ENCODE results near the gene DNAJB4. TPM values are rescaled to one million over a fixed set of nuclear protein-coding genes. Genes with fewer than 3 reads are reported as not detected.

The DNAJB4 gene
- total RNA-seq (16.2 and 17.0 TPM in 2 replicates), polyA plus RNA-seq (3.6 and 6.1 TPM in 2 replicates), polyA minus RNA-seq (3.7 and 4.7 TPM in 2 replicates)
- total RNA-seq (2013) = 33.6 TPM

DNA sequence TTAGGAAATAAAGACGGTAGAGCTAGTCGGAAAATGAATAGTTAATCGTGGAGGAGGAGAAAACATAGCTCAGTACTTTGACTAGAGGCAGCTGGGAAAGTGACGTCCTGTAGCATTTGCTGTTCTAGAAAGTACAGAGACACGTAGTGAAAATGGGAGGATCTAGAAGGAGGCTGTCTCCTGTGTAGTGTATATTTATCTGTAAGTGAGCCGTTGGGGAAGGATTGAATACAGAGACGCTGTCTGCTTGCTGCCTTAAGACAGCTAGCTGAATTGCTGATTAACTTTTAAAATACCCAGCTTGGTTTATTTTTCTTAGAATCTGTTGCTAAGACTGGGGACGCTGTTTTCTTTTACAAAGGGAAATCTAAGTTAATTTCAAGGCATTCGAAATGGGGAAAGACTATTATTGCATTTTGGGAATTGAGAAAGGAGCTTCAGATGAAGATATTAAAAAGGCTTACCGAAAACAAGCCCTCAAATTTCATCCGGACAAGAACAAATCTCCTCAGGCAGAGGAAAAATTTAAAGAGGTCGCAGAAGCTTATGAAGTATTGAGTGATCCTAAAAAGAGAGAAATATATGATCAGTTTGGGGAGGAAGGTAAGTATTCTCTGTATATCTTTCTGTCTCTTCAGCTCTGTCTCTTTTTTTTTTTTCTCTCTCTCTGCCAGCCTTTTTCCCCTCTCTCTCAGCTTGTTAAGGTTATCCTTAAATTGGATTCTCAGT, at the start of gene DNAJB4:
Gene DNAJB4 (plus strand): TSS at position 221 of the 729 bp plus-strand sequence. CDS start 172 bp downstream, at position 393.
- no peaks in the 10 kb centered on the region for H3K27me3 Mint-ChIP-seq
- H2AFZ ChIP-seq (ENCODE audit: insufficient read depth, low read depth, low read length, poor library complexity, severe bottlenecking) = peak within 1 kb of the TSS; percentile 69
- peak within 1 kb of the TSS; percentile 71 for H3K4me2 ChIP-seq (replicated peaks; ENCODE audit: low read depth, low read length, poor library complexity, severe bottlenecking)
- peaks cover 44% of the 10 kb centered on the region for H3K4me1 Mint-ChIP-seq
- no peaks in the 10 kb centered on the region for H4K20me1 ChIP-seq (ENCODE audit: control insufficient read depth, insufficient read depth, low read length, poor library complexity, severe bottlenecking)
- peak within 1 kb of the TSS; percentile 81 for H3K9ac ChIP-seq (ENCODE audit: low read length)
- no peaks in the 10 kb centered on the region for H3K9me3 ChIP-seq (ENCODE audit: control extremely low read depth in 1 of 3, control insufficient read depth in 2 of 3, insufficient read depth in 1 of 3, low read length in 2 of 3)
- peak within 1 kb of the TSS; percentile 97 for H3K27ac Mint-ChIP-seq
- ChIA-PET CTCF (interaction anchor here (0.5 to 2.2 kb wide), 9 partner anchors 10 to 195 kb away, joined by 3 to 18 read pairs (median 4); partner anchors contain the start of gene FUBP1), POLR2A (interaction anchor here (1.0 to 2.8 kb wide), 3 partner anchors 26 to 225 kb away, joined by 3 to 19 read pairs (median 3); partner anchors contain the start of genes FUBP1 and MIGA1)
- DNase-seq (peak; percentile 91), ATAC-seq (ENCODE audit: low read depth) (peak; percentile 99)
- H3K4me3 ChIP-seq (ENCODE audit: control extremely low read depth in 1 of 5, extremely low read depth in 1 of 5, insufficient read depth in 1 of 5, low read depth in 2 of 5, low read length in 4 of 5) = peak within 1 kb of the TSS; percentile 55 to 95 (median 66)
- no peaks in the 10 kb centered on the region for H3K9me3 Mint-ChIP-seq (ENCODE audit: insufficient read depth)
- 0% methylated on average over 5 of the region's 12 CpGs for WGBS (ENCODE audit: insufficient coverage)
- TF ChIP-seq, protein P1, sequence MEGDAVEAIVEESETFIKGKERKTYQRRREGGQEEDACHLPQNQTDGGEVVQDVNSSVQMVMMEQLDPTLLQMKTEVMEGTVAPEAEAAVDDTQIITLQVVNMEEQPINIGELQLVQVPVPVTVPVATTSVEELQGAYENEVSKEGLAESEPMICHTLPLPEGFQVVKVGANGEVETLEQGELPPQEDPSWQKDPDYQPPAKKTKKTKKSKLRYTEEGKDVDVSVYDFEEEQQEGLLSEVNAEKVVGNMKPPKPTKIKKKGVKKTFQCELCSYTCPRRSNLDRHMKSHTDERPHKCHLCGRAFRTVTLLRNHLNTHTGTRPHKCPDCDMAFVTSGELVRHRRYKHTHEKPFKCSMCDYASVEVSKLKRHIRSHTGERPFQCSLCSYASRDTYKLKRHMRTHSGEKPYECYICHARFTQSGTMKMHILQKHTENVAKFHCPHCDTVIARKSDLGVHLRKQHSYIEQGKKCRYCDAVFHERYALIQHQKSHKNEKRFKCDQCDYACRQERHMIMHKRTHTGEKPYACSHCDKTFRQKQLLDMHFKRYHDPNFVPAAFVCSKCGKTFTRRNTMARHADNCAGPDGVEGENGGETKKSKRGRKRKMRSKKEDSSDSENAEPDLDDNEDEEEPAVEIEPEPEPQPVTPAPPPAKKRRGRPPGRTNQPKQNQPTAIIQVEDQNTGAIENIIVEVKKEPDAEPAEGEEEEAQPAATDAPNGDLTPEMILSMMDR (IDR thresholded peaks at IDR 0.05) = no peak
- no peak for TF ChIP-seq EZH2 (IDR thresholded peaks at IDR 0.05; ENCODE audit: borderline replicate concordance, insufficient read depth, low read depth, low read length, poor library complexity, severe bottlenecking)
- peaks cover 0 to 20% of the 10 kb centered on the region in 2 donors for H3K4me1 ChIP-seq (ENCODE audit: control insufficient read depth in 2 of 2, insufficient read depth in 2 of 2, low read length in 2 of 2)
- peak within 1 kb of the TSS; percentile 97 to 98 for H3K27ac ChIP-seq (ENCODE audit: low read length in 2 of 2)
- no peaks in the 10 kb centered on the region for H3K36me3 ChIP-seq (replicated peaks in 1 of 2; ENCODE audit: control extremely low read depth in 1 of 2, control insufficient read depth in 1 of 2, extremely low read depth in 1 of 2, insufficient read depth in 2 of 2, low read length in 1 of 2)
- H3K4me3 Mint-ChIP-seq = peak within 1 kb of the TSS; percentile 85
- peaks cover 16% of the 10 kb centered on the region for H3K79me2 ChIP-seq (ENCODE audit: control insufficient read depth, insufficient read depth, low read length)
- intact Hi-C loops (cut with micrococcal nuclease) = loop anchor here (1.0 kb wide), 3 partner anchors 26 to 322 kb away; partner anchors contain the start of genes FUBP1 and USP33
- H3K27me3 ChIP-seq (replicated peaks in 1 of 4; ENCODE audit: control extremely low read depth in 1 of 4, control insufficient read depth in 3 of 4, insufficient read depth in 4 of 4, low read length in 3 of 4) = no peaks in the 10 kb centered on the region

DNA sequence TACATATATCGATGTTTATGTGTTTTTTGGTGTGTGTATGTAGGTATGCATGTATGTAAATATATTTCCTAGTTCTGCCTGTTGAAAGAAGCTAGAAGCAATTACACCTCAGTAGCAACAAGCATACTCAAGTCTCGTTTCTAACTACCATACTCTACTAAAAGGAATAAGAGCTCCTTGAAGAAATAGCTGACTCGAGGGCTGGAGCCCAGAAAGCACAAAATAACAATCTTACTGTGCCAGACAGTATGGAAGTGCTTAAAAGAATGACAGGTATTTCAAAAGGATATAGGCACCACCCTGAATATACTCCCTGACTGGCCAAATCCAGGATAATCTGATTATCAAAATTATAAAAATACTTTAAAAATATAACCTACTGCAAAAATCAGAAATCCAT, 49.0 kb upstream of the DNAJB4 start:
- Mint-ChIP-seq H3K27me3 (no peaks in the 10 kb centered on the region), H3K9me3 (ENCODE audit: insufficient read depth) (no peaks in the 10 kb centered on the region), H3K27ac (no peak overlapping the region), H3K4me3 (no peak overlapping the region), H3K4me1 (peaks cover 18% of the 10 kb centered on the region)
- peaks cover 47% of the 10 kb centered on the region for H4K20me1 ChIP-seq (ENCODE audit: control insufficient read depth, insufficient read depth, low read length, poor library complexity, severe bottlenecking)
- no peak overlapping the region for H2AFZ ChIP-seq (ENCODE audit: insufficient read depth, low read depth, low read length, poor library complexity, severe bottlenecking)
- no peaks in the 10 kb centered on the region for H3K27me3 ChIP-seq (replicated peaks in 1 of 4; ENCODE audit: control extremely low read depth in 1 of 4, control insufficient read depth in 3 of 4, insufficient read depth in 4 of 4, low read length in 3 of 4)
- ChIA-PET CTCF (interaction anchor here (1.0 kb wide), 1 partner anchor 158 kb away, joined by 3 read pairs; no protein-coding TSS in a partner anchor), POLR2A (no interaction called here)
- no CpG with 5 or more reads among the region's 3 CpGs for WGBS (ENCODE audit: insufficient coverage)
- H3K9me3 ChIP-seq (ENCODE audit: control extremely low read depth in 1 of 3, control insufficient read depth in 2 of 3, insufficient read depth in 1 of 3, low read length in 2 of 3) = no peaks in the 10 kb centered on the region
- intact Hi-C loops (cut with micrococcal nuclease) = no loop called here
- no peak for DNase-seq
- peaks cover 48% of the 10 kb centered on the region for H3K79me2 ChIP-seq (ENCODE audit: control insufficient read depth, insufficient read depth, low read length)
- H3K27ac ChIP-seq (ENCODE audit: low read length in 2 of 2) = no peak overlapping the region
- H3K4me1 ChIP-seq (ENCODE audit: control insufficient read depth in 2 of 2, insufficient read depth in 2 of 2, low read length in 2 of 2) = peaks cover 15 to 17% of the 10 kb centered on the region in 2 donors
- no peak overlapping the region for H3K4me3 ChIP-seq (ENCODE audit: control extremely low read depth in 1 of 5, extremely low read depth in 1 of 5, insufficient read depth in 1 of 5, low read depth in 2 of 5, low read length in 4 of 5)
- TF ChIP-seq, protein P1 (IDR thresholded peaks at IDR 0.05) = no peak
- TF ChIP-seq EZH2 (IDR thresholded peaks at IDR 0.05; ENCODE audit: borderline replicate concordance, insufficient read depth, low read depth, low read length, poor library complexity, severe bottlenecking) = no peak
- no peak for ATAC-seq (ENCODE audit: low read depth)
- H3K4me2 ChIP-seq (replicated peaks; ENCODE audit: low read depth, low read length, poor library complexity, severe bottlenecking) = no peak overlapping the region
- peaks cover 14 to 89% of the 10 kb centered on the region in 2 experiments for H3K36me3 ChIP-seq (replicated peaks in 1 of 2; ENCODE audit: control extremely low read depth in 1 of 2, control insufficient read depth in 1 of 2, extremely low read depth in 1 of 2, insufficient read depth in 2 of 2, low read length in 1 of 2)
- no peak overlapping the region for H3K9ac ChIP-seq (ENCODE audit: low read length)

Data from B cell (primary cell).